Mucosa of descending colon (tissue), 3 donors: ENCODE data around the gene DLGAP4. TPM values are rescaled to one million over a fixed set of nuclear protein-coding genes. Genes with fewer than 3 reads are reported as not detected.

ENCODE experiments used
- ATAC-seq: fragments of 200-7000 bp; cut with Tn5 transposase; one replicate; pipeline ENCODE4 v1.9.1; 2020; ENCODE audit warnings: mild to moderate bottlenecking, moderate library complexity
- DNase-seq, 3 donors: peaks; one replicate each; pipeline ENCODE4 v3.0.0-alpha.2; 2020
- H3K36me3 ChIP-seq: fragments of 200-600 bp; one replicate; pipeline ENCODE4 v1.8.0; 2021; ENCODE audit warnings: low read depth, mild to moderate bottlenecking
- H3K4me1 ChIP-seq: fragments of 200-600 bp; one replicate; pipeline ENCODE4 v1.8.0; 2021; ENCODE audit warnings: low read depth, mild to moderate bottlenecking
- H3K4me3 ChIP-seq: fragments of 200-600 bp; one replicate; pipeline ENCODE4 v1.8.0; 2021; ENCODE audit warnings: mild to moderate bottlenecking
- H3K9me3 ChIP-seq: fragments of 200-600 bp; one replicate; pipeline ENCODE4 v1.8.0; 2021; ENCODE audit warnings: mild to moderate bottlenecking
- intact Hi-C, 2 donors: fragments of 100-400 bp; cut with DNase I in 1 of 2; cut with micrococcal nuclease in 1 of 2; formaldehyde crosslinking; loops; one replicate each; pipeline versions ENCODE4 v1.11.0 to v1.11.1; 2022; cut with DNase I, micrococcal nuclease
- total RNA-seq, 3 donors: library from RNA; stranded (reverse); fragmentation: NEBNext Ultra II Directional in 2 of 3; extraction: Animal tissue kit (Norgen Biotek cat#: 25700) in 2 of 3; gene quantifications; one replicate each; pipeline versions ENCODE4 v1.2.1 to v1.2.4, GENCODE V29; 2021 to 2023
- TF ChIP-seq, protein P1 (sequence below): fragments of 200-600 bp; IDR thresholded peaks from one replicate; pipeline ENCODE4 v1.8.0; 2022; ENCODE audit warnings: antibody characterized with exemption, mild to moderate bottlenecking
- donor health status: DM: no; HTN: no; CAD: no; lungs with moderate emphysema.
- donor health status: DM: no; HTN: no; CAD: no.
- donor health status: DM: no; HTN: yes; CAD: no.

Gene DLGAP4
- total RNA-seq, 3 donors from 2014 or later = 40.0 to 66.3 (median 43.5) TPM

DNA sequence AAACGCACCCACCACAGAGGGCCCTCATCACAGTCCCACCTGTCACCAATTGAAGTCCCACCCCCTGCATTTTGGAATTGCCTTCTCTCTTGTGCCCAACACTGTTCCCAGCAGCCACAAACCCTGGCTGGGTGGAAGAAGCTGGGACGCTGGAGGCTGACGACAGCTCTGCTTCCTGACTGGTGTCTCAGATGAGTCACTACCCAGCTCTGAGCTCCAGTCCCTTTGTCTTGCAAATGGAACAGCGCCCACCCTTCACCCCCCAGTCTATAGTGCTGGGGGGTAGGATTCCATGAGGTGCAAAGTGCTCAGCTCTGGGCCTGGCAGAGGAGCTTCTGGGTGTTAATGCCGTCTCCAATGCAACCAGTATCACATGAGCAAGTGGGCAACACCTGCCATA, 85.3 kb downstream of the DLGAP4 start:
- TF ChIP-seq, protein P1, sequence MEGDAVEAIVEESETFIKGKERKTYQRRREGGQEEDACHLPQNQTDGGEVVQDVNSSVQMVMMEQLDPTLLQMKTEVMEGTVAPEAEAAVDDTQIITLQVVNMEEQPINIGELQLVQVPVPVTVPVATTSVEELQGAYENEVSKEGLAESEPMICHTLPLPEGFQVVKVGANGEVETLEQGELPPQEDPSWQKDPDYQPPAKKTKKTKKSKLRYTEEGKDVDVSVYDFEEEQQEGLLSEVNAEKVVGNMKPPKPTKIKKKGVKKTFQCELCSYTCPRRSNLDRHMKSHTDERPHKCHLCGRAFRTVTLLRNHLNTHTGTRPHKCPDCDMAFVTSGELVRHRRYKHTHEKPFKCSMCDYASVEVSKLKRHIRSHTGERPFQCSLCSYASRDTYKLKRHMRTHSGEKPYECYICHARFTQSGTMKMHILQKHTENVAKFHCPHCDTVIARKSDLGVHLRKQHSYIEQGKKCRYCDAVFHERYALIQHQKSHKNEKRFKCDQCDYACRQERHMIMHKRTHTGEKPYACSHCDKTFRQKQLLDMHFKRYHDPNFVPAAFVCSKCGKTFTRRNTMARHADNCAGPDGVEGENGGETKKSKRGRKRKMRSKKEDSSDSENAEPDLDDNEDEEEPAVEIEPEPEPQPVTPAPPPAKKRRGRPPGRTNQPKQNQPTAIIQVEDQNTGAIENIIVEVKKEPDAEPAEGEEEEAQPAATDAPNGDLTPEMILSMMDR = no peak
- DNase-seq (no peak), ATAC-seq (no peak)
- no peak overlapping the region for H3K4me3 ChIP-seq
- no peaks in the 10 kb centered on the region for H3K9me3 ChIP-seq
- intact Hi-C loops = no loop called here
- no peaks in the 10 kb centered on the region for H3K4me1 ChIP-seq
- H3K36me3 ChIP-seq = no peaks in the 10 kb centered on the region

DNA sequence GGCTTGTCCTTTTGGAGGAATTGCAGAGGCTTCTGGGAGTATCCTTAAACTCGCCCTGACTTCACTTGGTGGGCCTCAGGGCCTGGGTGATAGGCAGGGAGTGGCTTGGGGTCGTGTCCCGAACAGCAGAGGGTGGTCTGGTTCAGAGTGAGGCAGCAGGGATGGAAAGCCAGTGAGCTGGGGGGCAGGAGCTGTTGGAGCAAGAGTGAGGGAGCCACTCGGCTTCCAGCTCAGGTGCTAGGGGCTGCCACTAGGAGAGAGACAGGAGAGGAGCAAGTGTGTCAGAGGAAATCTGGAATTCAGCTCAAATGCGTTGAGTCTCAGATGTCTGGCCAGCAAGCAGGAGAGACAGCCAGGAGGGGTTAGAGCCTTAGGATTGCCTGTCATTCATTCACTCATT, 85.8 kb downstream of the DLGAP4 start:
- TF ChIP-seq, protein P1 = no peak
- ATAC-seq (no peak), DNase-seq (no peak)
- H3K36me3 ChIP-seq = no peaks in the 10 kb centered on the region
- H3K4me1 ChIP-seq = no peaks in the 10 kb centered on the region
- no peaks in the 10 kb centered on the region for H3K9me3 ChIP-seq
- intact Hi-C loops = no loop called here
- H3K4me3 ChIP-seq = no peak overlapping the region

DNA sequence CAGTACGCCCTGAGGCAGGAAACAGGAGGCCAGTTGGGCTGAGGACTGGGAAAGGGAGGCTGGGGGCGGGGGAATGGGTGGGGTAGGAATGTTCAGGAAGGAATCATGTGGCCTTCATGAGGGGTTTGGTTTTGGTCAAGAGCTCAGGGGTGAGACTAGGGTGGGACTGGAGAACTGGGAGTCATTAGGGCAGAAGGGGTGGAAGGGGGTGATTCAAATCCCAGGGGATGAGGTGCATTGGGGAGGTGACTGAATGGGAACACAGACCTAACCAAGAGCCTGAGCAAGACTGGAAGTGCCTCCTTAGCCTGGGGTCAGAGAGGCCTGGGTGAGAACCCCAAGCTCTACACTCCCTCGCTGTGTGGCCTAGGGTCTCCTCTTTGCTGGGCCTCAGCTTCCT, 86.8 kb downstream of the DLGAP4 start:
- TF ChIP-seq, protein P1 = no peak
- intact Hi-C loops = no loop called here
- no peaks in the 10 kb centered on the region for H3K36me3 ChIP-seq
- H3K9me3 ChIP-seq = no peaks in the 10 kb centered on the region
- no peak for DNase-seq
- no peak for ATAC-seq
- H3K4me1 ChIP-seq = no peaks in the 10 kb centered on the region
- no peak overlapping the region for H3K4me3 ChIP-seq

DNA sequence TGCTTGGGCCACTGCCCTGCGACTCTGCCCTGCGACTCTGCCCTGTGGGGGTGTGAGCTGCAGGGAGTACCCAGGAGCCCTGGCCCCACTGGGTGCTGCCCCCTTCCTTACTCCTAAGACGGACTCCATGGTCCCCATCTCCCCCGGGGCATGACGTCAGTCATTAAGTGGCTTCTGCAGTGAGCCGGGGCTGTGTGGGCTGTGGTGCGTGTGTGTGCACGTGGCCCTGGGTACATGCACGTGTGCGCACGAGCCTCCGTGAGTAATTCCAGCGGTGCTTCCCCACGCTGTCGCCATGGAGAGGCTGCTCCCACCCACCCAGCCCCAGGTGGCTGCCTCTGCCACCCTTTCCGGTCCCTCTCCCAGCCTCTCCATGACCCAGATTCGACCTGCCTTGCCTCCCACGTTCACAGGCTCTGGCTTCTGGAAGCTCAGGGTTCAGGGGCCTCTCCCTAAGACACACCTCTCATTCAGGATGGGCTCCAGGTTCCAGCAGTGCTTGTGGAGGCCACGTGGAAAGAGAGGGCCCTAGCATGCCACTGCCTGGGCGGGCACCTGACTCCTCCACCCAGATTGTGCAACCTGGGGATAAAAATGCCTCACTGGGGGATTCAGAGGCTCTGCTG, 88.3 kb downstream of the DLGAP4 start:
- ATAC-seq (no peak), DNase-seq (no peak)
- H3K9me3 ChIP-seq = no peaks in the 10 kb centered on the region
- H3K4me3 ChIP-seq = no peak overlapping the region
- TF ChIP-seq, protein P1 = no peak
- intact Hi-C loops = no loop called here
- no peaks in the 10 kb centered on the region for H3K36me3 ChIP-seq
- H3K4me1 ChIP-seq = no peaks in the 10 kb centered on the region

DNA sequence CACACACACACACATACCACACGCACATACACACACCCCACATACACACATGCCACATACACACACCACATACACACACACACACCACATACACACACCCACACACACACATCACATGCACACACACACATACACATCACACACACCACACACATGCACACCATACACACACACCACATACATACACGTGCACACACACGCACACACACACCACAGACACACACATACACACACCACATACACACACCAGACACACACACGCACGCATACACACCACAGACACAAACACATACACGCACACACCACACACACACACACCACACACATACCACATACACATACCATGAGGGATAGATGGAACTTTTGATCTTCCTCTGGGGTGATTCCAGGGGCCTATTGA, 90.2 kb downstream of the DLGAP4 start:
- no peaks in the 10 kb centered on the region for H3K36me3 ChIP-seq
- TF ChIP-seq, protein P1 = no peak
- H3K4me1 ChIP-seq = no peaks in the 10 kb centered on the region

More for the DNA sequence above, 90.2 kb downstream of the DLGAP4 start:
- ATAC-seq = no peak
- H3K9me3 ChIP-seq = no peaks in the 10 kb centered on the region
- no peak overlapping the region for H3K4me3 ChIP-seq
- intact Hi-C loops = no loop called here
- DNase-seq = no peak
